ENCODE measurements around the gene AK2. TPM values are rescaled to one million over a fixed set of nuclear protein-coding genes. Genes with fewer than 3 reads are reported as not detected.

Gene AK2
- total RNA-seq, 1 experiment from 2014 or later, result 213 TPM

GRCh38 chr1:33013791-33014190 is 22.9 kb downstream of the AK2 start:
- Histone ChIP-seq H3K27ac (ENCODE audit: low read length) (no peak overlapping the region), H3K36me3 (ENCODE audit: low read depth, low read length) (peaks cover 55% of the 10 kb centered on the region), H3K4me2 (ENCODE audit: low read length) (0 out of 2 replicates have a peak overlapping the region, but pooled peaks have one; percentile 4), H3K4me1 (ENCODE audit: insufficient read depth, low read length) (peaks cover 19% of the 10 kb centered on the region), H3K79me2 (ENCODE audit: low read length) (no peaks in the 10 kb centered on the region), H3K9me3 (ENCODE audit: low read length) (no peaks in the 10 kb centered on the region), H3K27me3 (ENCODE audit: low read length) (no peaks in the 10 kb centered on the region), H4K20me1 (ENCODE audit: low read length) (no peaks in the 10 kb centered on the region), H3K4me3 (ENCODE audit: low read length) (no peak overlapping the region), H2AFZ (ENCODE audit: low read length) (no peak overlapping the region), H3K9me2 (replicated peaks; ENCODE audit: low read length) (no peaks in the 10 kb centered on the region), H3F3A (ENCODE audit: low read length, unreplicated experiment) (peaks cover 7% of the 10 kb centered on the region), H3K9ac (ENCODE audit: low read length) (no peak overlapping the region)
- POLR2A ChIA-PET (ENCODE audit: unreplicated experiment), result interaction anchor here (0.6 kb wide), 1 partner anchor 132 kb away, joined by 3 read pairs; no protein-coding TSS in a partner anchor
- DNase-seq (peak; percentile 44), ATAC-seq (no peak)
- TF ChIP-seq CTCF (conservative IDR thresholded peaks at IDR 0.05; ENCODE audit: low read depth, low read length), result no peak
- no peak for TF ChIP-seq EZH2 (IDR thresholded peaks at IDR 0.05; ENCODE audit: low read length, unreplicated experiment)
- intact Hi-C loops (cut with micrococcal nuclease), result no loop called here
- CTCF ChIA-PET, result no interaction called here
- BruUV-seq (replicated peaks), result no TSS peak

GRCh38 chr1:33012165-33012564 is 24.5 kb downstream of the AK2 start:
- BruUV-seq (replicated peaks), result no TSS peak
- CTCF ChIA-PET, result no interaction called here
- POLR2A ChIA-PET (ENCODE audit: unreplicated experiment), result no interaction called here

More at GRCh38 chr1:33012165-33012564, 24.5 kb downstream of the AK2 start:
- Histone ChIP-seq H3K4me3 (ENCODE audit: low read length) (no peak overlapping the region), H3F3A (ENCODE audit: low read length, unreplicated experiment) (peaks cover 11% of the 10 kb centered on the region), H3K9me3 (ENCODE audit: low read length) (no peaks in the 10 kb centered on the region), H2AFZ (ENCODE audit: low read length) (no peak overlapping the region), H3K4me2 (ENCODE audit: low read length) (no peak overlapping the region), H3K9ac (ENCODE audit: low read length) (no peak overlapping the region), H3K9me2 (replicated peaks; ENCODE audit: low read length) (no peaks in the 10 kb centered on the region), H4K20me1 (ENCODE audit: low read length) (no peaks in the 10 kb centered on the region), H3K27me3 (ENCODE audit: low read length) (no peaks in the 10 kb centered on the region), H3K36me3 (ENCODE audit: low read depth, low read length) (peaks cover 48% of the 10 kb centered on the region), H3K4me1 (ENCODE audit: insufficient read depth, low read length) (peaks cover 34% of the 10 kb centered on the region), H3K79me2 (ENCODE audit: low read length) (no peaks in the 10 kb centered on the region), H3K27ac (ENCODE audit: low read length) (no peak overlapping the region)
- TF ChIP-seq CTCF (conservative IDR thresholded peaks at IDR 0.05; ENCODE audit: low read depth, low read length) (no peak), EZH2 (IDR thresholded peaks at IDR 0.05; ENCODE audit: low read length, unreplicated experiment) (no peak), EZH2phosphoT487 (IDR thresholded peaks at IDR 0.05; ENCODE audit: borderline replicate concordance, low read length) (no peak)
- ATAC-seq (no peak), DNase-seq (no peak)
- intact Hi-C loops (cut with micrococcal nuclease), result no loop called here

Data from PC-3 (cell line).